ENCODE measurements around the gene NRTN.

The NRTN gene

GRCh38 chr19:5832527-5833216, 27.8 kb downstream of the NRTN start:
- Histone ChIP-seq H4K20me1 (ENCODE audit: insufficient read depth, low read length) (no peaks in the 10 kb centered on the region; the same call in 1 of the 2 replicates), H2AFZ (ENCODE audit: low read depth, low read length) (no peak overlapping the region), H3K27ac (ENCODE audit: low read length) (no peak overlapping the region), H3K27me3 (ENCODE audit: insufficient read depth, low read length, poor library complexity) (peaks cover 14% of the 10 kb centered on the region), H3K79me2 (ENCODE audit: insufficient read depth, low read length) (no peaks in the 10 kb centered on the region), H3K36me3 (ENCODE audit: insufficient read depth, low read length) (no peaks in the 10 kb centered on the region), H3K9me3 (ENCODE audit: insufficient read depth, low read length, severe bottlenecking) (no peaks in the 10 kb centered on the region), H3K4me2 (ENCODE audit: insufficient read depth, low read length) (no peak overlapping the region), H3K4me3 (ENCODE audit: low read depth in 1 of 2, low read length in 2 of 2) (no peak overlapping the region), H3K4me1 (ENCODE audit: insufficient read depth, low read length) (no peaks in the 10 kb centered on the region), H3K9ac (ENCODE audit: low read depth, low read length) (no peak overlapping the region)
- no peak for DNase-seq
- no peak for ATAC-seq (ENCODE audit: insufficient read depth, low read depth)
- TF ChIP-seq CTCF (IDR thresholded peaks at IDR 0.05; ENCODE audit: borderline replicate concordance, extremely low read depth, low read length, poor library complexity, severe bottlenecking) (no peak), EZH2 (IDR thresholded peaks at IDR 0.05; ENCODE audit: borderline replicate concordance, low read depth, low read length, severe bottlenecking) (no peak)

- H3K79me2 ChIP-seq (ENCODE audit: insufficient read depth, low read length), result no peaks in the 10 kb centered on the region
- no peak overlapping the region for H2AFZ ChIP-seq (ENCODE audit: low read depth, low read length)
- H3K4me1 ChIP-seq (ENCODE audit: insufficient read depth, low read length), result no peaks in the 10 kb centered on the region
- H3K36me3 ChIP-seq (ENCODE audit: insufficient read depth, low read length), result no peaks in the 10 kb centered on the region
- ATAC-seq (ENCODE audit: insufficient read depth, low read depth) (no peak), DNase-seq (no peak)
- H4K20me1 ChIP-seq (ENCODE audit: insufficient read depth, low read length), result no peaks in the 10 kb centered on the region; the same call in 1 of the 2 replicates
- H3K9ac ChIP-seq (ENCODE audit: low read depth, low read length), result no peak overlapping the region
- no peak overlapping the region for H3K4me3 ChIP-seq (ENCODE audit: low read depth in 1 of 2, low read length in 2 of 2)
- no peak overlapping the region for H3K27ac ChIP-seq (ENCODE audit: low read length)
- no peaks in the 10 kb centered on the region for H3K9me3 ChIP-seq (ENCODE audit: insufficient read depth, low read length, severe bottlenecking)
- TF ChIP-seq EZH2 (IDR thresholded peaks at IDR 0.05; ENCODE audit: borderline replicate concordance, low read depth, low read length, severe bottlenecking) (no peak), CTCF (IDR thresholded peaks at IDR 0.05; ENCODE audit: borderline replicate concordance, extremely low read depth, low read length, poor library complexity, severe bottlenecking) (no peak)
- no peak overlapping the region for H3K4me2 ChIP-seq (ENCODE audit: insufficient read depth, low read length)
- peaks cover 4% of the 10 kb centered on the region for H3K27me3 ChIP-seq (ENCODE audit: insufficient read depth, low read length, poor library complexity)
Observed at GRCh38 chr19:5837761-5838352, 33.0 kb downstream of the NRTN start.

GRCh38 chr19:5838353-5839064, 33.6 kb downstream of the NRTN start:
- TF ChIP-seq CTCF (IDR thresholded peaks at IDR 0.05; ENCODE audit: borderline replicate concordance, extremely low read depth, low read length, poor library complexity, severe bottlenecking), result no peak
- no peak for TF ChIP-seq EZH2 (IDR thresholded peaks at IDR 0.05; ENCODE audit: borderline replicate concordance, low read depth, low read length, severe bottlenecking)
- peaks cover 4% of the 10 kb centered on the region for H3K27me3 ChIP-seq (ENCODE audit: insufficient read depth, low read length, poor library complexity)
- H3K27ac ChIP-seq (ENCODE audit: low read length), result no peak overlapping the region
- ATAC-seq (ENCODE audit: insufficient read depth, low read depth) (no peak), DNase-seq (no peak)
- H3K79me2 ChIP-seq (ENCODE audit: insufficient read depth, low read length), result no peaks in the 10 kb centered on the region
- H3K36me3 ChIP-seq (ENCODE audit: insufficient read depth, low read length), result no peaks in the 10 kb centered on the region
- H2AFZ ChIP-seq (ENCODE audit: low read depth, low read length), result no peak overlapping the region
- no peaks in the 10 kb centered on the region for H3K9me3 ChIP-seq (ENCODE audit: insufficient read depth, low read length, severe bottlenecking)
- no peaks in the 10 kb centered on the region; the same call in 1 of the 2 replicates for H4K20me1 ChIP-seq (ENCODE audit: insufficient read depth, low read length)
- H3K4me1 ChIP-seq (ENCODE audit: insufficient read depth, low read length), result no peaks in the 10 kb centered on the region
- H3K4me2 ChIP-seq (ENCODE audit: insufficient read depth, low read length), result no peak overlapping the region
- no peak overlapping the region for H3K9ac ChIP-seq (ENCODE audit: low read depth, low read length)
- no peak overlapping the region for H3K4me3 ChIP-seq (ENCODE audit: low read depth in 1 of 2, low read length in 2 of 2)
